HepG2 (cell line): Measurements from ENCODE around the gene DNM3. TPM values are rescaled to one million over a fixed set of nuclear protein-coding genes. Genes with fewer than 3 reads are reported as not detected.

Experiments used
- ATAC-seq: fragments of 200-7000 bp; cut with Tn5 transposase; 3 replicates; pipeline ENCODE4 v1.9.1; 2020; ENCODE audit warnings: mild to moderate bottlenecking, moderate library complexity
- BruUV-seq: library from RNA; stranded (reverse); fragments of 400-500 nt; replicated peaks from 2 replicates; lab custom pipeline; 2021; lab: Mats Ljungman, UMichigan
- CTCF ChIA-PET: fragments of 300-600 bp; formaldehyde crosslinking; extraction: SDS; loops from one replicate; lab custom pipeline; 2021; ENCODE audit warnings: low total read pairs, inconsistent platforms, low intra/inter-chr PET ratio; lab: Yijun Ruan, JAX
- POLR2A ChIA-PET: fragments of 350-600 bp; sonication (Branson Sonifier 250); formaldehyde crosslinking; loops from one replicate; lab custom pipeline; 2020; ENCODE audit warnings: antibody characterized with exemption, inconsistent platforms; lab: Yijun Ruan, JAX
- DNase-seq: peaks from one replicate; pipeline ENCODE4 v3.0.0-alpha.2; 2015; ENCODE audit warnings: low spot score
- FAIRE-seq: peaks from 3 replicates; lab custom pipeline; 2011; peaks lifted over from hg19 to GRCh38; lab: Jason Lieb, UNC
- H2AFZ ChIP-seq: one replicate; pipeline ENCODE4 v1.6.1; 2011; ENCODE audit warnings: low read length, inconsistent platforms
- H3K27ac ChIP-seq: fragments of 300-600 bp; 3 replicates; pipeline ENCODE4 v1.8.0; 2011; ENCODE audit warnings: mixed run types, mild to moderate bottlenecking, mixed read lengths, low read length, inconsistent platforms; ENCODE audit not compliant: insufficient read depth; ENCODE audit errors: extremely low read length
- H3K27me3 ChIP-seq, 2 experiments: fragments of 200-600 bp in 1 of 2; 2 replicates in 1 of 2; 3 replicates in 1 of 2; pipeline versions ENCODE4 v1.6.0 to v1.8.0; 2011; ENCODE audit warnings: low read length in 2 of 2, mild to moderate bottlenecking in 2 of 2, moderate library complexity in 2 of 2, inconsistent platforms in 1 of 2; ENCODE audit not compliant: insufficient read depth in 2 of 2, control insufficient read depth in 1 of 2
- H3K36me3 ChIP-seq, 2 experiments: fragments of 200-600 bp in 1 of 2; replicated peaks in 1 of 2; 2 replicates in 1 of 2; 3 replicates in 1 of 2; pipeline versions ENCODE4 v1.5.1 to v1.8.0; 2011; ENCODE audit warnings: low read length in 2 of 2, inconsistent platforms in 1 of 2; ENCODE audit not compliant: insufficient read depth in 2 of 2, control insufficient read depth in 1 of 2
- H3K4me1 ChIP-seq: 2 replicates; pipeline ENCODE4 v1.5.1; 2012; ENCODE audit warnings: low read length, inconsistent platforms; ENCODE audit not compliant: insufficient read depth
- H3K4me2 ChIP-seq: 2 replicates; pipeline ENCODE4 v1.6.0; 2011; ENCODE audit warnings: low read depth, low read length, inconsistent platforms
- H3K4me3 ChIP-seq, 3 experiments: fragments of 200-600 bp in 1 of 3; sonication (generic), shearing (Covaris generic) in 1 of 3; replicated peaks in 1 of 3; 2 replicates each; pipeline ENCODE4 v1.5.1; 2011 to 2016; ENCODE audit warnings: low read length in 3 of 3, inconsistent platforms in 2 of 3, low read depth in 2 of 3, mild to moderate bottlenecking in 2 of 3, control low read depth in 1 of 3, mixed read lengths in 1 of 3; ENCODE audit not compliant: insufficient read depth in 1 of 3
- H3K79me2 ChIP-seq: one replicate; pipeline ENCODE4 v1.6.1; 2011; ENCODE audit warnings: low read length, inconsistent platforms; ENCODE audit not compliant: insufficient read depth
- H3K9ac ChIP-seq: 2 replicates; pipeline ENCODE4 v1.6.0; 2011; ENCODE audit warnings: mild to moderate bottlenecking, low read depth, low read length, inconsistent platforms; ENCODE audit not compliant: insufficient read depth
- H3K9me3 ChIP-seq: 2 replicates; pipeline ENCODE4 v1.5.1; 2012; ENCODE audit warnings: mild to moderate bottlenecking, low read length
- H4K20me1 ChIP-seq: 2 replicates; pipeline ENCODE4 v1.6.0; 2011; ENCODE audit warnings: inconsistent platforms, mild to moderate bottlenecking, low read length, moderate library complexity; ENCODE audit not compliant: insufficient read depth
- EHMT2 ChIP-seq: fragments of 200-600 bp; sonication (generic); IDR thresholded peaks from 2 replicates; pipeline ENCODE4 v1.7.0; 2017; ENCODE audit warnings: antibody characterized with exemption, low read depth, low read length, borderline replicate concordance
- FOXK2 ChIP-seq: fragments of 450-650 bp; IDR thresholded peaks from 2 replicates; pipeline ENCODE4 v1.6.1; 2016
- HOXA9 ChIP-seq: sonication (generic); formaldehyde crosslinking; IDR thresholded peaks from 2 replicates; pipeline ENCODE4 v1.8.1; 2022; ENCODE audit warnings: missing genetic modification reagents, mild to moderate bottlenecking, moderate library complexity, borderline replicate concordance
- MTF2 ChIP-seq: sonication (generic); formaldehyde crosslinking; IDR thresholded peaks from 2 replicates; pipeline ENCODE4 v1.5.0; 2020; ENCODE audit warnings: missing genetic modification reagents, borderline replicate concordance
- RAD51 ChIP-seq: fragments of 450-650 bp; IDR thresholded peaks from 2 replicates; pipeline ENCODE4 v1.6.1; 2016; ENCODE audit warnings: borderline replicate concordance
- SIN3B ChIP-seq: fragments of 150-350 bp; IDR thresholded peaks from 2 replicates; pipeline ENCODE4 v1.6.1; 2014; ENCODE audit warnings: low read length
- SPEN ChIP-seq: sonication (generic); formaldehyde crosslinking; IDR thresholded peaks from 2 replicates; pipeline ENCODE4 v1.5.1; 2020; ENCODE audit warnings: low read depth, mild to moderate bottlenecking, missing genetic modification reagents
- ZNF747 ChIP-seq: sonication (generic); formaldehyde crosslinking; IDR thresholded peaks from 2 replicates; pipeline ENCODE4 v1.8.1; 2023; ENCODE audit warnings: missing genetic modification reagents, mild to moderate bottlenecking, borderline replicate concordance
- ZSCAN31 ChIP-seq: sonication (generic); formaldehyde crosslinking; IDR thresholded peaks from 2 replicates; pipeline ENCODE4 v1.5.0; 2020; ENCODE audit warnings: low read depth, mild to moderate bottlenecking, missing genetic modification reagents
- WGBS: methylation state at CpG from one replicate; pipeline ENCODE4 v1.1.6; 2017; ENCODE audit warnings: low lambda C conversion rate; 5-methylcytosine and 5-hydroxymethylcytosine counted together
- in situ Hi-C: cut with HindIII; loops from 2 replicates; pipeline ENCODE4 v1.10.0; 2017; ENCODE audit warnings: low pct_unique_long_range_greater_than_20kb; ENCODE audit not compliant: extremely low pct_ligation_motif_present
- intact Hi-C: fragments of 100-400 bp; cut with micrococcal nuclease; formaldehyde crosslinking; loops from one replicate; pipeline ENCODE4 v1.10.0; 2022; ENCODE audit not compliant: unreplicated experiment
- polyA plus RNA-seq, 8 experiments: library from polyadenylated mRNA; depleted of rRNA in 3 of 8; stranded (reverse) in 7 of 8; unstranded in 1 of 8; fragments of >200 nt; fragmentation: Illumina TruSeq in 4 of 8; extraction: Trizol in 4 of 8; gene quantifications; 2 replicates each; pipeline versions ENCODE4 v1.2.1 to v1.2.3, GENCODE V29; 2011 to 2016; ENCODE audit warnings: low read depth in 4 of 8, missing spikeins in 1 of 8, mixed read lengths in 1 of 8; ENCODE audit not compliant: insufficient read depth in 1 of 8
- total RNA-seq, 5 experiments: library from RNA; depleted of rRNA; stranded (reverse); fragments of >200 nt; fragmentation: Illumina TruSeq; extraction: Trizol; gene quantifications; 2 replicates each; pipeline ENCODE4 v1.2.3, GENCODE V29; 2016; ENCODE audit warnings: low read depth in 1 of 5
- TF ChIP-seq, protein P1 (sequence below): sonication (generic); formaldehyde crosslinking; IDR thresholded peaks from 2 replicates; pipeline ENCODE4 v1.9.0; 2021; ENCODE audit warnings: mild to moderate bottlenecking, missing genetic modification reagents
- TF ChIP-seq, protein P2 (sequence below): sonication (generic); formaldehyde crosslinking; IDR thresholded peaks from 2 replicates; pipeline ENCODE4 v1.4.0; 2020; ENCODE audit warnings: low read depth, mild to moderate bottlenecking, missing genetic modification reagents
- TF ChIP-seq, protein P3 (sequence below): IDR thresholded peaks from 2 replicates; pipeline ENCODE4 v1.6.1; 2016
- TF ChIP-seq, protein P4 (sequence below), 2 experiments: IDR thresholded peaks; 2 replicates each; pipeline ENCODE4 v1.6.1; 2011 to 2012; ENCODE audit warnings: low read length in 2 of 2, borderline replicate concordance in 1 of 2, low read depth in 1 of 2, mild to moderate bottlenecking in 1 of 2, moderate library complexity in 1 of 2

Gene DNM3
- total and polyA plus RNA-seq, 2 of the 13 experiments (the other 11 are each of a cell fraction or from before 2014, with no cell fraction given) = 0.05 TPM; not detected in 1

DNA sequence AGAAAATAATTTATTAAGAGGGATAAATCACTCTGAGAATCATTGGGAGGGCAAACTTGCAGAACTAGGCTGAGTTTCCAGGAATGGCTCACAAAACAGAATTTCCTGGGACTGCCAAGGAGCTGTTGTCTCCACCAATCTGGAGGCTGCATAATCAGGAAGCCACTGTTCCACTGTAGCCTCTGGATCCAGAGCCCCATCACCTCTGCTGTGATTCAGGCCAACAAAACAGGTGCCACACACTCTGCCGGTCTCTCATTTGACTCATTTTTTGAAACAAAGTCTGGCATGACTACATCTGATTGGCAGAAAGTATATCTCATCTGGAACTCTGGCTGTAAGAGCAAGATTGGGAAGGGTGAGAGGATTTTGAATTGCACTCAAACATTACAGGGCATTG lies 400.2 kb downstream of the DNM3 start:
- no peak overlapping the region for H2AFZ ChIP-seq
- ATAC-seq = no peak
- H3K27me3 ChIP-seq = no peaks in the 10 kb centered on the region; a peak in 1 of 5 replicates
- no peak overlapping the region for H3K9ac ChIP-seq
- CTCF ChIA-PET = no interaction called here
- H4K20me1 ChIP-seq = no peaks in the 10 kb centered on the region
- WGBS = 38% methylated on average over 1 of the region's 1 CpG
- no peaks in the 10 kb centered on the region for H3K4me1 ChIP-seq
- H3K4me2 ChIP-seq = no peak overlapping the region
- no peak overlapping the region for H3K27ac ChIP-seq
- no peak overlapping the region for H3K4me3 ChIP-seq
- intact Hi-C loops (no loop called here), in situ Hi-C loops (no loop called here)
- no peaks in the 10 kb centered on the region for H3K36me3 ChIP-seq
- POLR2A ChIA-PET = no interaction called here
- H3K79me2 ChIP-seq = no peaks in the 10 kb centered on the region
- DNase-seq = no peak
- FAIRE-seq = no peak
- BruUV-seq = no TSS peak
- H3K9me3 ChIP-seq = no peaks in the 10 kb centered on the region
- TF ChIP-seq, protein P1, sequence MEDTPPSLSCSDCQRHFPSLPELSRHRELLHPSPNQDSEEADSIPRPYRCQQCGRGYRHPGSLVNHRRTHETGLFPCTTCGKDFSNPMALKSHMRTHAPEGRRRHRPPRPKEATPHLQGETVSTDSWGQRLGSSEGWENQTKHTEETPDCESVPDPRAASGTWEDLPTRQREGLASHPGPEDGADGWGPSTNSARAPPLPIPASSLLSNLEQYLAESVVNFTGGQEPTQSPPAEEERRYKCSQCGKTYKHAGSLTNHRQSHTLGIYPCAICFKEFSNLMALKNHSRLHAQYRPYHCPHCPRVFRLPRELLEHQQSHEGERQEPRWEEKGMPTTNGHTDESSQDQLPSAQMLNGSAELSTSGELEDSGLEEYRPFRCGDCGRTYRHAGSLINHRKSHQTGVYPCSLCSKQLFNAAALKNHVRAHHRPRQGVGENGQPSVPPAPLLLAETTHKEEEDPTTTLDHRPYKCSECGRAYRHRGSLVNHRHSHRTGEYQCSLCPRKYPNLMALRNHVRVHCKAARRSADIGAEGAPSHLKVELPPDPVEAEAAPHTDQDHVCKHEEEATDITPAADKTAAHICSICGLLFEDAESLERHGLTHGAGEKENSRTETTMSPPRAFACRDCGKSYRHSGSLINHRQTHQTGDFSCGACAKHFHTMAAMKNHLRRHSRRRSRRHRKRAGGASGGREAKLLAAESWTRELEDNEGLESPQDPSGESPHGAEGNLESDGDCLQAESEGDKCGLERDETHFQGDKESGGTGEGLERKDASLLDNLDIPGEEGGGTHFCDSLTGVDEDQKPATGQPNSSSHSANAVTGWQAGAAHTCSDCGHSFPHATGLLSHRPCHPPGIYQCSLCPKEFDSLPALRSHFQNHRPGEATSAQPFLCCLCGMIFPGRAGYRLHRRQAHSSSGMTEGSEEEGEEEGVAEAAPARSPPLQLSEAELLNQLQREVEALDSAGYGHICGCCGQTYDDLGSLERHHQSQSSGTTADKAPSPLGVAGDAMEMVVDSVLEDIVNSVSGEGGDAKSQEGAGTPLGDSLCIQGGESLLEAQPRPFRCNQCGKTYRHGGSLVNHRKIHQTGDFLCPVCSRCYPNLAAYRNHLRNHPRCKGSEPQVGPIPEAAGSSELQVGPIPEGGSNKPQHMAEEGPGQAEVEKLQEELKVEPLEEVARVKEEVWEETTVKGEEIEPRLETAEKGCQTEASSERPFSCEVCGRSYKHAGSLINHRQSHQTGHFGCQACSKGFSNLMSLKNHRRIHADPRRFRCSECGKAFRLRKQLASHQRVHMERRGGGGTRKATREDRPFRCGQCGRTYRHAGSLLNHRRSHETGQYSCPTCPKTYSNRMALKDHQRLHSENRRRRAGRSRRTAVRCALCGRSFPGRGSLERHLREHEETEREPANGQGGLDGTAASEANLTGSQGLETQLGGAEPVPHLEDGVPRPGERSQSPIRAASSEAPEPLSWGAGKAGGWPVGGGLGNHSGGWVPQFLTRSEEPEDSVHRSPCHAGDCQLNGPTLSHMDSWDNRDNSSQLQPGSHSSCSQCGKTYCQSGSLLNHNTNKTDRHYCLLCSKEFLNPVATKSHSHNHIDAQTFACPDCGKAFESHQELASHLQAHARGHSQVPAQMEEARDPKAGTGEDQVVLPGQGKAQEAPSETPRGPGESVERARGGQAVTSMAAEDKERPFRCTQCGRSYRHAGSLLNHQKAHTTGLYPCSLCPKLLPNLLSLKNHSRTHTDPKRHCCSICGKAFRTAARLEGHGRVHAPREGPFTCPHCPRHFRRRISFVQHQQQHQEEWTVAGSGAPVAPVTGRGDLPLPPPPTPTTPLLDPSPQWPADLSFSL (CRISPR knock-in tag) = no peak
- TF ChIP-seq SIN3B (no peak), SPEN (CRISPR knock-in tag) (no peak), EHMT2 (no peak), MTF2 (CRISPR knock-in tag) (no peak), RAD51 (no peak), ZNF747 (CRISPR knock-in tag) (no peak), HOXA9 (CRISPR knock-in tag) (no peak), FOXK2 (no peak), ZSCAN31 (no peak)
- TF ChIP-seq, protein P2, sequence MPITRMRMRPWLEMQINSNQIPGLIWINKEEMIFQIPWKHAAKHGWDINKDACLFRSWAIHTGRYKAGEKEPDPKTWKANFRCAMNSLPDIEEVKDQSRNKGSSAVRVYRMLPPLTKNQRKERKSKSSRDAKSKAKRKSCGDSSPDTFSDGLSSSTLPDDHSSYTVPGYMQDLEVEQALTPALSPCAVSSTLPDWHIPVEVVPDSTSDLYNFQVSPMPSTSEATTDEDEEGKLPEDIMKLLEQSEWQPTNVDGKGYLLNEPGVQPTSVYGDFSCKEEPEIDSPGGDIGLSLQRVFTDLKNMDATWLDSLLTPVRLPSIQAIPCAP (CRISPR knock-in tag) = no peak
- TF ChIP-seq, protein P3, sequence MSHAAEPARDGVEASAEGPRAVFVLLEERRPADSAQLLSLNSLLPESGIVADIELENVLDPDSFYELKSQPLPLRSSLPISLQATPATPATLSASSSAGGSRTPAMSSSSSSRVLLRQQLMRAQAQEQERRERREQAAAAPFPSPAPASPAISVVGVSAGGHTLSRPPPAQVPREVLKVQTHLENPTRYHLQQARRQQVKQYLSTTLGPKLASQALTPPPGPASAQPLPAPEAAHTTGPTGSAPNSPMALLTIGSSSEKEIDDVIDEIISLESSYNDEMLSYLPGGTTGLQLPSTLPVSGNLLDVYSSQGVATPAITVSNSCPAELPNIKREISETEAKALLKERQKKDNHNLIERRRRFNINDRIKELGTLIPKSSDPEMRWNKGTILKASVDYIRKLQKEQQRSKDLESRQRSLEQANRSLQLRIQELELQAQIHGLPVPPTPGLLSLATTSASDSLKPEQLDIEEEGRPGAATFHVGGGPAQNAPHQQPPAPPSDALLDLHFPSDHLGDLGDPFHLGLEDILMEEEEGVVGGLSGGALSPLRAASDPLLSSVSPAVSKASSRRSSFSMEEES = no peak
- TF ChIP-seq, protein P4, sequence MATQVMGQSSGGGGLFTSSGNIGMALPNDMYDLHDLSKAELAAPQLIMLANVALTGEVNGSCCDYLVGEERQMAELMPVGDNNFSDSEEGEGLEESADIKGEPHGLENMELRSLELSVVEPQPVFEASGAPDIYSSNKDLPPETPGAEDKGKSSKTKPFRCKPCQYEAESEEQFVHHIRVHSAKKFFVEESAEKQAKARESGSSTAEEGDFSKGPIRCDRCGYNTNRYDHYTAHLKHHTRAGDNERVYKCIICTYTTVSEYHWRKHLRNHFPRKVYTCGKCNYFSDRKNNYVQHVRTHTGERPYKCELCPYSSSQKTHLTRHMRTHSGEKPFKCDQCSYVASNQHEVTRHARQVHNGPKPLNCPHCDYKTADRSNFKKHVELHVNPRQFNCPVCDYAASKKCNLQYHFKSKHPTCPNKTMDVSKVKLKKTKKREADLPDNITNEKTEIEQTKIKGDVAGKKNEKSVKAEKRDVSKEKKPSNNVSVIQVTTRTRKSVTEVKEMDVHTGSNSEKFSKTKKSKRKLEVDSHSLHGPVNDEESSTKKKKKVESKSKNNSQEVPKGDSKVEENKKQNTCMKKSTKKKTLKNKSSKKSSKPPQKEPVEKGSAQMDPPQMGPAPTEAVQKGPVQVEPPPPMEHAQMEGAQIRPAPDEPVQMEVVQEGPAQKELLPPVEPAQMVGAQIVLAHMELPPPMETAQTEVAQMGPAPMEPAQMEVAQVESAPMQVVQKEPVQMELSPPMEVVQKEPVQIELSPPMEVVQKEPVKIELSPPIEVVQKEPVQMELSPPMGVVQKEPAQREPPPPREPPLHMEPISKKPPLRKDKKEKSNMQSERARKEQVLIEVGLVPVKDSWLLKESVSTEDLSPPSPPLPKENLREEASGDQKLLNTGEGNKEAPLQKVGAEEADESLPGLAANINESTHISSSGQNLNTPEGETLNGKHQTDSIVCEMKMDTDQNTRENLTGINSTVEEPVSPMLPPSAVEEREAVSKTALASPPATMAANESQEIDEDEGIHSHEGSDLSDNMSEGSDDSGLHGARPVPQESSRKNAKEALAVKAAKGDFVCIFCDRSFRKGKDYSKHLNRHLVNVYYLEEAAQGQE (IDR thresholded peaks at IDR 0.05; ENCODE audit: borderline replicate concordance in 1 of 2, low read depth in 1 of 2, low read length in 2 of 2) = no peak
